ENCODE results near the gene LOXL1.

DNA sequence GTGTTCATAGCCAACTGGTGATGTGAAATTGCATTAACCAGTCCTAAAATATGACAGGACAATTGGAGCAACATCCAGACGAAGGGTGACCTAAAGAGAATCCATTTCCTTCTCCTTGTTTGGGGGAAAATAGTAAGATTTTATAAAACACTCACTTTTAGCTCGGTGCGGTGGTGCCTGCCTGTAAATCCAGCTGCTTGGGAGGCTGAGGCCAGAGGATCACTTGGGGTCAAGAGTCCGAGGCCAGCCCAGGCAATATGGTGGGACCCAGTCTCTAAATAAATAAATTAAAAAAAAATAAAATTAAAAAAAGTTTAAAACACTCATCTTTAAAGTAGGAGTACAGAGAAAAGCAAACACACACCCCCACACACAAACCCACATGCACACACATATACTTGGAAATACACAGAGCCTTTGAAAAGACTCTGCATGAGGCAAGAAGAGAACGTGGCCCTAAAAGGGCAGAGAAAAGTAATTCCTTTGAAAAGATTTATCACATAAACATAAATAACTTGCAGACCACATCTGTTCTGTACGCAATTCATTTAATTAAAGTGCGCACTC lies 14.1 kb upstream of the LOXL1 start:
- TF ChIP-seq EZH2 (IDR thresholded peaks at IDR 0.05; ENCODE audit: insufficient read depth, low read length), result no peak
- TF ChIP-seq, protein P1, sequence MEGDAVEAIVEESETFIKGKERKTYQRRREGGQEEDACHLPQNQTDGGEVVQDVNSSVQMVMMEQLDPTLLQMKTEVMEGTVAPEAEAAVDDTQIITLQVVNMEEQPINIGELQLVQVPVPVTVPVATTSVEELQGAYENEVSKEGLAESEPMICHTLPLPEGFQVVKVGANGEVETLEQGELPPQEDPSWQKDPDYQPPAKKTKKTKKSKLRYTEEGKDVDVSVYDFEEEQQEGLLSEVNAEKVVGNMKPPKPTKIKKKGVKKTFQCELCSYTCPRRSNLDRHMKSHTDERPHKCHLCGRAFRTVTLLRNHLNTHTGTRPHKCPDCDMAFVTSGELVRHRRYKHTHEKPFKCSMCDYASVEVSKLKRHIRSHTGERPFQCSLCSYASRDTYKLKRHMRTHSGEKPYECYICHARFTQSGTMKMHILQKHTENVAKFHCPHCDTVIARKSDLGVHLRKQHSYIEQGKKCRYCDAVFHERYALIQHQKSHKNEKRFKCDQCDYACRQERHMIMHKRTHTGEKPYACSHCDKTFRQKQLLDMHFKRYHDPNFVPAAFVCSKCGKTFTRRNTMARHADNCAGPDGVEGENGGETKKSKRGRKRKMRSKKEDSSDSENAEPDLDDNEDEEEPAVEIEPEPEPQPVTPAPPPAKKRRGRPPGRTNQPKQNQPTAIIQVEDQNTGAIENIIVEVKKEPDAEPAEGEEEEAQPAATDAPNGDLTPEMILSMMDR (IDR thresholded peaks at IDR 0.05; ENCODE audit: insufficient read depth, low read depth, low read length), result no peak

Data from astrocyte (in vitro differentiated cells and primary cell).